Stimulated activated CD4-positive, alpha-beta T cell treated with anti-CD3 and anti-CD28 coated beads, Interleukin-4, amount 100 ng/mL, for 4 hours (primary cell): ENCODE measurements around the gene CD44.
A peak's percentile ranks its signal among the peaks of the same experiment; 100 is the strongest.

ENCODE experiments used
- DNase-seq, 2 experiments: peaks; one replicate each; pipeline ENCODE4 v3.0.0-alpha.2; 2020

The CD44 gene

DNA sequence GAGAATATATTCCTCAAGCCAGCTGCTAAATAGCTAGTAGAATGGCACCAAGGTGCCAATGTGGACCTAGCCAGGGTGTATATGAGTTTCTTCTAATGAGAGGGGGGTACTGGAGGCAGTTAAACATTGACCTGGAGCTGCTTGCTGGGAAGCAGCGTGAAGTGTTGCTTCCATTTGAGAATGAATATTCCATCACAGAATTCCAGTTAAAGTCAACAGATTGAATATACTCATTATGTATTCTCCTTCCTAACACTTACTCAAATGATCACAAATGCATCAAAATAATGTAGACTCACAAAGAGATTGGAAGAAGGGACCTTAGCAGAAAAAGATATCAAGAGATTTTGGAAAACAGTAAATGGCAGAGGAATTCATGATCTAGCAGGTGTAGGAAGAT lies 102.1 kb downstream of the CD44 start:
- no peak for DNase-seq

DNA sequence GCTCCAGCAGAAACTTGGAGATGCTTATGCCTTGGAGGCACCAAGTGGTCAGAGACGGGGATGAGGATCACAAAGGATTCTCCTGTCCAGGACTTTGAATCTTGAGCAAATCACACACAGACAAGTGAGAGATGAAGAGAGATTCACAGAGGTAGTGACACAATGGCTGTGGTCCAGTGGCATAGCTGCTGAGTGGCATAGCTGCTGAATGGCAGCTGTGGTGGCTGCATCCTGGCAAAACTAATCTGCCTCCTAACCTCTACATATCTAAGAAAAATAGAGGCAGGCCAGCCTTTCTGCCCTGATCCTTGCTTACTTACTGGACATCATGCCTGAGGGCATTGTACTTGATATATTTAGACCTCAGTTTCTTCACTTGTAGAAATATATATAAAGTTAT lies 102.6 kb downstream of the CD44 start:
- no peak for DNase-seq

DNA sequence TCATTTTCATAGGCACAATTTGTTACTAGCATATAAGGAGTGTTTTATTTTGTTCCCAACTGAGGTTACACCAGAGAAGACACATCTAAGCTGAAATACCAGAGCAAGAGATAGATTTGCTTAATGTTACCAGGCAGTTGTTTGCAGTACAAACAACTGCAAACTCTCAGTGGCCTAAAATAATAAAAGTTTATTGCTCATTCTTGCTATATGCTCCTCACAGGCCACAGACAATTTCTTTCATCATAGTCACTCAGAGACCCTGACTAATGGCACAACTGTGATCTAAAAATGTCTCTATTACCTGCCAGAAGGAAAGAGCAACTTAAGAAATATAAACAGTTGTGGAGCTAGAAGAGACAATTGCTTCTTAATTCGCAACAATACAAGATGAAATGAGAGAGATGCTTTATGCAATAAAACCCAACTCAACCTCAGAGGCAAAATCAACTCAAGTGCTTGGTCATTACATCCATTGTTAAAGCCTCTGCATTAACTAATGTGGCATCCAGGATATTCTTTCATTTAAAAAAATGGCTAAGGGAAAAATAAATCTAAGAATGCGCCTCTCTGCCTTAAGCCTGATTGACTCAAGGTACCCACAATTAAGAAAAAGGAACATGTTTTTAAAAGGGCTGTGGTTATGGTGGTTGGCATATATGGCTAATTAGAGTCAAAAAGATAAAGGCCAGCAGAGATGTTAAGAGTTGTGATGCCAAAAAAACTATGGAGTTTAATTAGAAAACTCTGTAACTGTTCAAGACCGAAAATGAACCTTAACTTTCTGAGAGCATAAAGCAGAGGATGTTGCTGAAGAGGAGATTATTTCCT lies 103.7 kb downstream of the CD44 start:
- no peak for DNase-seq

DNA sequence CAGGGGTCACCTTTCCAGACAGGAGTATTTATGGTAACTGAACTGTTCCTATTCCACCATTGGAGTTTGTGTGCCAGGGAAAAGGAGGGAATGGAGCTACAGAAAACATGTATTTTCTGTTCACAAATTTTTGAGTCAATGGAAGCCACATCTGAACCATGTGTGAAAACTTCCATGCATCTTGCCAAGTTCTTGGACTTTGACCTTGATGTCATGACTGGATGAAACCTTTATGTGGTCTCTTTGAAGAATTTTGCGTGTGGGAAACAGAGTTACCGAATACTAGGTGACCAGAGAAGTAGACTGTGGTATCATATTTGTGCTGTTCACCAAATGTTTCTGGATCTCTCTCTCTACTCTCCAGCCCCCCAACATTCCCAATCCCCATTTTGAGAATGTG lies 104.8 kb downstream of the CD44 start:
- no peak for DNase-seq

DNA sequence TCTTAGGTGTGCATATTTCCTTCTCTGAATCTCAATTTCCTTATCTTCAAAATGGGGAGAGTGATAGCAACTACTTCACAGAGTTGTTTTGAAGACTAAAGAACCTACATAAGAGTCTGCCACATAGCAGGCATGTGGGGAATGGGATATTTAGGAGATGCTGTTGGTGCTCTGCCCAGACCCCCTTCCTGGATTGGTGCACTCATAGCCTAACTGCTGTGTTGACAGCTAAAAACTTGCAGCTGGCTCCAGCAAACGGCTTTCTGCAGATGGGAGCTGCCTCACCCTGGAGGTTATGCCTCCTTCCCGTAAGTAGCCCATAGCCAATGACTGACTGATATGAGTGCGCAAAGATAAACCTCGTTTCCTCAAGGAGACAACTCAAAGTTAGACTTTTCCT lies 106.1 kb downstream of the CD44 start:
- DNase-seq, result no peak

DNA sequence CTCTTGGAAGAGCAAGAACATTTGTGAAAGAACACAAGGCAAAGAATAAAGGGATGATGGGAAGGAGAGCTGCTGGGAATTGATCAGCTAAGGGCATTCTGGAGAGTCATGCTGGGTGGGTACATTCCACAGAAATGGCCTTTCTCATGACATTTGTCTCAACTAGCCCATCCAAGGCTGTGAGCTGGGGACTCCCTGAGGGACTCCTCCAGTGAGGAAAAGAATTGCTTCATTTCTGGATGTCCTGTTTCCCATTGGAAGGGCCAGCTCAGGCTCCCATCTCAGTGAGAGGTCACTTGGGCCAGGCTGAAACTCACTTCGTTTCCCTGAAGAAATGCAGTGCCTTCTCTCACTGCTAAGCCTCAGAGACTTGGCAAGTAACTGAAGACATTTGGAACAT lies 106.8 kb downstream of the CD44 start:
- no peak for DNase-seq

DNA sequence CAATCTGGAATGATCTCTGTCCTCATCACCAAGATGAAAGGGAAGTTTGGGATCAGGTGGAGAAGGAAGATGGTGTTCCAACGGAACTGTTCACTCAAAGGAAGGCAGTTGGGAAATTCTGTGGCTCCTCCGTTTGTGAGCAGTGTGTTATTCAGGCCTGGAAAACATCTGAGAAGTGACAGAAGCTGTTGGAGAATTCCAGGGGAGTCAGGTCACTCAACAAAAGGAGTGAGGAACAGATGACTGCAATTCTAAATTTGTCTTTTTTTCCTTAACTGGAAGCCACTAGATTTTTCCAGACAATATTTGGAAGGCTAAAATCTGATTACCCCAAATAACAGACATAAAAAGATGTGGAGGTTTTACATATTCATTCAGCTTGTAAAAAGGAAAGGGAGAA lies 107.8 kb downstream of the CD44 start:
- no peak for DNase-seq

DNA sequence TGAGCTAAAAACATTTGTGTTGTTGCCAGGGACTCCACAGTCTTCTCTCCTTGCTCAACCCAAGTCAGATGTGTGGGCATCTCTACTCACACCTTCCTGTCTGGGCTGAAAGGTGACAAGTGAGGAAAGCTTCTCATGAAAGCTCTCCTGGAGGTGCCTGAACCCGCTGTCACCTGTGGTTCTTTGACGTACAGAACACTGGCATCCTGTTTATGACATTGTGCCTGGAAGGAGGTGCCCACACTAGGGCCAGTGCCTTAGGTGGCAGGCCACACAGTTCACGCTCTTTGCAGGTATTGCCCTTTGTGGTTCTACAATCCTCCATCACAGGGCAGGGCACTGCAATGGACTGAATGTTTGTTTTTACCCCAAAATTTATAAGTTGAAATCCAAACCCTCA lies 108.5 kb downstream of the CD44 start:
- DNase-seq, result peak in 1 of 2 experiments; percentile 53

DNA sequence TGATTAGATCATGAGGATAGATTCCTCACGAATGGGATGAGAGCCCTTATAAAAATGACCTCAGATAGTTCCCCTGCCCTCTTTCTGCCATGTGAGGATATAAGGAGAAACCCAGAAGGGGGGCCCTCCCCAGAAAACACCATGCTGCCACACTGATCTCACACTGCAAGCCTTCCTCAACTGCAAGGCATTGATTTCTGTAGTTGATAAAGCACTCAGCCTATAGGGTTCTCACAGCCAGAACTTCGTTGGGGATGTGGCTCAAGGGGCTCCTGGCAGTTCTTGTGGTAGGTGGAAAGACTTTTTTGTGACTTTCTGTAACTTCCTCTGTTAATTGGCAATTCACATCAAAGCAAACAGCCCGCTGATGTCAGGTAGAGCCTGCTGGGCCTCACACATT lies 108.9 kb downstream of the CD44 start:
- no peak for DNase-seq

DNA sequence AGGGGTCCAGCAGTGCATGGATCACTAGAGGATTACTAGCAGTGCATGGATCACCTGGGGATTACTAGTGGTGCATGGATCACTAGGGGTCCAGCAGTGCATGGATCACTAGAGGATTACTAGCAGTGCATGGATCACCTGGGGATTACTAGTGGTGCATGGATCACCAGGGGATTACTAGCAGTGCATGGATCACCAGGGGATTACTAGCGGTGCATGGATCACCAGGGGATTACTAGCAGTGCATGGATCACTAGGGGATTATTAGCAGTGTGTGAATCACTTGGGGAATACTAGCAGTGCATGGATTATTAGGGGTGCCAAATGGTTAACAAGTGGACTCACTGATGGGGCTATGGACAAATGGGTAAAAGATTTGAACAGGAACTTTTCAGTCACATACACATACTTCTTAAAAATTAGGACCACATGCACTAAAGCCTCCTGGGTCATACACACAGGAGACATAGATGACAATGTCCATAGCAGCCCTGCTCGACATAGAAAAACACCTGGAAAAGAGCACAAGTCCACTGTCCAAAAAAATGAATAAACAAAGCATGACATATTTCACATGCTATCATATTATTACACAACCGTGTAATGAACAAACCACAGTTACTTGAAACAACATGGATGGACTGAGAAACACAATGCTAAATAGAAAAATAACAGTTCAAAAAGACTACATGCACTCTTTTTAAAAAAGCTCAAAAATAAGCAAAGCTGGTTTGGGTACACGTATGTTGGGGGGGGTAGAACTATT lies 109.8 kb downstream of the CD44 start:
- DNase-seq, result no peak

DNA sequence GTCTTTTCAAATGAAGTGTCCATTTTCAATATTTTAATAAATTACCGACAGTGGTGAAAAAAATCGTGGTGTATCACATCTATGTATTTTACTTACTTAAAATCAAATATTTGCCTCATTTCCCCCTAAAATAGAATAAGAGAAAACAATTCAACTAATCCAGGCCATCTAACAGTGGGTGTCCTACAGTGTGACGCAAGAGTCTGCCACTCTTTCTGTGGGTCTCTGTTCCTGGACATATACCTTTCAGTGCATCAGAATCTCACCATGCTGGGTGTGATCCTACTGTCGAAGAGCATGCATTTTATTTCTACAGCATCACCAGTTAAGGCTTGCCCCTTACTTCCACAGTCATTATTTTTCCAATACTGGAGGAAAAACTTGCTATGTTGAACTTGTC lies 111.2 kb downstream of the CD44 start:
- DNase-seq, result no peak

DNA sequence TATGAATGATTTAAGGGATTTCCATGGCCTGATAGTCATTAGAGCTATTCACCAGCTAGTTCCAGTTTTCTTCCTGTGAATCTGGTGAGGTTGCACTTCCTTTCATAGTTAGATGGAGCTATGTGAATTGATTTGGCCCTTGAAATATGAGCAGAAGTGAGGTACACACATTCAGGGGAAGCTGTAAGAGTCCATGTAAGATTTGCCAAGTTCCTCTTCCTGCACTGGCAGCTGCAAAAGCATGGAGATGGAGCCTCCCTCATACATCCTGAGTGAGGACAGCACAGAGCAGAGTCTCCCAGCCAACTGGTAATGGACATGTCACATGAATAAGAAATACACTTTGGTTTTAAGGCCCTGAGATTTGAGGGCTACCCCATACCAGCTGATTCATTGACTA lies 111.7 kb downstream of the CD44 start:
- DNase-seq, result no peak

DNA sequence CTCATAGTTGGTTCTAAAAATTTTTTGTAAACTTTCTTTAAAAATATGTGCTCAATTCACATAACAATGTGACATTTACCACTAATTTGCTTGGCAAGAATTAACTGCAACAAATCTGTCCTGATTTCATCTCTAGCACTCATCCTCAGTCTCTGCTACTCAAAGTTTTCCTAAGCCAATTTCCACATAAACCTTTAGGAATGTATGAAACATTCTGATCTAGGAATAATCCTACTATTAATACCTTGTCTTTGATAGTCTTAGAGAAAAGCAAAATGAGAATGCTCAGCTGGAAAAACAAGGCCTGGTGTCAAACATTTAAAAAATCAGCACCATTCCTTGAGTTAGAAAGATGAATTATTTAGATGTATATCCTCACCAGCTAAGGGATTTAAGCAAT lies 114.3 kb downstream of the CD44 start:
- DNase-seq, result no peak

DNA sequence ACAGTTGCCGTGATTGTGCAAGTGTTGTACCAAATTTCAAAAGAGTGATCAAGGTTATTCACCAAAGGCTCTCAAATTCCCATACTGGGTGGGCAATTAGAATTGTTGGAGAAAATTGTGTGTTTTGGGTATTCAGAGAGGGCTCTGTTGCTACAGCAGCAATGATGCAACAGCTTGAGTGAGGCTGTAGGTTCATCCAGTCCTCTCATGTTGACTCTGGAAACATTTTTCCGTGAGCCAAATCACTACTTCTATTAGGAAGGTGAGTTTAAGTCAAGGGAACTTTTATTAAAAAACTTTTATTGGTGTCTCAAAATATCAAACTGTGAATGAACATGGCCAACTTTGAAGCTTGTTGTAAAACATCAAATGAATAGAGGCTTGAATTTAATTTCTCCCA lies 116.5 kb downstream of the CD44 start:
- DNase-seq, result no peak

DNA sequence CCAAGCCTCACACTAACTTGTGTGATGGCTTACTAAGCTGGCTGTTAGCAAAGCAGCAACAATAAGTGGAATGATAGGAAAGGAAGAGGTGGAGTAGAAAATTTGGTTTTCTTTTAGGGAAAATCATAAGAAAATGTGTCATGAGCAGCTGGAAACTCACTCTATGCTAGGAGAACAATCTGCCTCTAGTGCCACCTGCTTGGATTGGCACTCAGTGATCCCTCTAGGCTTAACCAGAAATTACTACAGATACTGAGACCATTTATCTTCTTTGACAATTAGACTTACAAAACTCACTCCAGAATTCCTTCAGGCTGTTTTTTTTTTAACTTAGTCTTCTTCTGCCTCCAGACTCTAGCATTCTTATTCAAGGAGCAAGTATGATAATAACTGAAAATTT lies 117.3 kb downstream of the CD44 start:
- no peak for DNase-seq

DNA sequence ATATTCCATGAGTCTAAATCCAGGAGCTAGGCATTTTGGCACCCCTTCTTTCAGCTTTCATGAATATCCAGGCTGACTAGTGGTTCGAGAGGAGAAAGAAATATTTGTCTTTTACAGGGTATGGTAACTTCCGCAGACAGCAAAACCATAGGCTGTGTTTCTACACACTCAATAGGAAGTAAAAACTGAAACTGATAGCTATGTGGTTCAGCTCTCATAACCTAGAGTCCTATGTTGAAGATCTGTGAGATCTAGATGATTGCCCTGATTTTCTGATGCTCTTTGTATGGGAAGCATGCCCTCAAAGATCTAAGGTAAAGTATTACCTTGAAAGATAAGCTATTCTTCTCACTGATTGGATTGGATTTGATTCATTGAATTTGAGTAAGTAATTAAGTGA lies 118.3 kb downstream of the CD44 start:
- no peak for DNase-seq

DNA sequence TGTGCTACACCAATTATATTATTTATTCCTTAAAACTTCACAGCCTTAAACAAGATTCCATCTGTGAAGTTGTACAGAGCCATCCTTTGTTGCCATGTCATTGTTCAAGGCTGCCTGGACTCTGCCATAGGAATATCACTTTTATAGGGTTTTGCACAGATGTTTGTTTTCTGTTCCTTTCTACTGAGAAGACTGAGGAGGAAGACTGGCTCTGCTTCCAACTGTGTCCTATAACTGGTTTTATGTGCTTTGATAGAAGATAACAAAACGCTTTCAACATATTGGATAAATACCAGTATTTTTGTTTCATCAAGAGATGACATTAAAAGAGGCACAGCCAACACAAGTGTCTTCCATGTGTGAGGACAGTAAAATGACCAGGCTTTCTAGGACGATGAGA lies 120.6 kb downstream of the CD44 start:
- no peak for DNase-seq

DNA sequence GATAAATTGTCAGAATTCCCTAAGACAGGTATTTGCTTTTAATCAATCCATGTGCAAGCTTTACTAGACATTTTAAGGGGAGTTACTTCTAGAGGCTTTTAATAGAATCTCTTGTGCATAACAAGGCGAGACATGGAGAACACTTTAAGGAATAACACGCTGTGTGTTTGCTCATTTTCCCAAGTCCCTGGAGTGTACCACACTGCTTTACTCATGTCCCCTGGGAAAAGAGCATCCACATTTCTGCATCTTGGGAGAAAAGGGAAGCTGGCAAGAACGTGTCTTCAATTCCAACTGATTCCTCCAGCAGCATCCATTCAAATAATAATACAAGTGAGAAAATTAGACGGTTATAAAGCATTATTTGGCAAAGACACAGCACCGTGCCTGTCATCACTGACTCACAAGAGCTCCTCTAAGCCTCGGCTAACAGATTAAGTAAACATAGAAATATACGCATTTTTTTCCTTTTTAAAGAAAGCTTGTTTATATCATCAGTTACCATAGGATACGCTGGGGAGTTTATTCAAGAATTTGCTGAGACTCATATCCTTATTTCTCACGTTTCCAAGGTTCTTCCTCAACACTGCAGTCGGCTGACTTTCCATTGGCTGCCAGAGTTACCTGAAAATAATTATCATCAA lies 121.5 kb downstream of the CD44 start:
- DNase-seq, result no peak

DNA sequence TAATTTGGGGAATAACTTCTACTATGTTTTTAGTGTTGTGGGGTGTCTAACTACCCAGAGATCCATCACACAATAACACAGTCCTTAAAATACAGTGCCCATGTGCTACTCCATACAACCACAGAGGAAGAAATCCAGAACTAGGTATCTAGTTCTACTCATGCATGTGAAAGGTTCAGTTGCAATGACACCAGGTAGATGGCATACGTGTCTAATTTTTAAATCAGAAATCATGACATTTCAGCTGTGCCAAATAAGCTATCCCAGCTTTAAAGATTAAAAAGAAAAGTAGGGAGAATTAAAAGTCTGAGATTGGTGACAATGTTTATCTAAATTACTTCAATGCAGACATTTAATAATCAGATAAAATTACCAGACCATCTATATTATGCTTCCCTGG lies 122.2 kb downstream of the CD44 start:
- no peak for DNase-seq

DNA sequence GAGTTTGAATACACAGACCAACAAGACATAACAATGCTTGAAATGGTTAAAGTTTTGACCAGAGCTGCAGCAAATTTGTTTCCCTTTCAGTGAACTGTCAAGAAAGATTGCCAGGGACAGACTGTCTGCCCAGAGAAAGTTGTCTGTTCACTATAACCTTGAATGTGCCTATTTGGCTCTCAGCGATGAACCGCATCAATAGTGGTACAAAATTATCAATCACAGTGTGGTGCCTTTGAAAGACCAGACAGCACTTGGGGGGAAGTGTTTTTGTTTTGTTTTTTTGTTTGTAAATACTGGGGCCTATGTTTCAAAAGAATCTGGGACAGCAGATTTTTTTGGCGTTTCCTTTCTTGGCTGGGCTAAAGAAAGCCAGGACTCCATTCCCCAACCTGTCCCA lies 123.1 kb downstream of the CD44 start:
- DNase-seq, result no peak

DNA sequence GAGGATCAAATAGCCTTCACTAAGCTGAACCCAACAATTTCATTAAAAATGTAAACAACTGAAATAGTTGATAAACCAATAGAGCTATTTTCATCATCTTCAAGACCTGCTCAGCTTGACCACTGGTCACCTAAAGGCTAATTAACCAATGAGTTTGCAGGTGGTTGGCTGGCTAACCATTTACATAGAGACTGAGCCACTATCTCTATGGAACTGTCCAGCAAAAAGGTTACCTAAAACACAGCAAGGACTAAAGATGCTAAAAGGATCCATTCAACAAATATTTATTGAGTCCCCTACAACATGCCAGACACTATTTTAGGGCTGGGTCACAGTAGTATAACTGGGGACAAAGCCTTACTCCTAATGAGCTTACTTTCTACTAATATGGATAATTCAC lies 123.8 kb downstream of the CD44 start:
- no peak for DNase-seq

DNA sequence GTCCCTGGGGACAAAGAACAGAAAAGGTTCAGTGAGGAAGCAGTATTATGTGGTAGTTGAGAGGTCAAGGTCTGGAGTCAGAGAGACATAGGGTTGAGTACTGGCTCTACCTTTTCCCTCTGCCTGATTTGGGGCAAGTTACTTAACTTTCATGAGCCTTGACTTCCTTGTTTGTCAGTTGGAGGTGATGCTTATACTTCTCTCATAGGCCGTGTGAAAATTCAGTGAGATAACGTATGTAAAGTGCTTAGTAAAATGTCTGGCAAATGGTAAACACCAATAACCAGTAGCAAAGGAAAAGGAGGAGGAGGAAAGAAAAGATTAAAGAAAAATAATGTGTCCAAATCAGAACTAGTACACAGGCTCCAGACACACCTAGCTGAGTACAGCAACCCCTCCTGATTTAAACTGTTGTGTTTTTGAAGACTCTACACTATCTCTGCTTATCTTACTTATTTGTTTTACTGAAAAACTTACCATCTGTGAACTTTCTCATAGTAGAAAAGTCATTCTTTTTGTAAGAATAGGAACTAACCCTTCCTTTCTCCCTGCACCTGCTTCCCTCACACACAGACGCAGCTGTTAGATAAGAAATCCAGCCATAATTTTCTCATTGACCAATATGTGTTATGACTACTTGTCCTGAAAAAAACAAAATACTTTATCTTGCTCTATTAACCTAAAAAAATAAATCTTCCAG lies 126.9 kb downstream of the CD44 start:
- no peak for DNase-seq

DNA sequence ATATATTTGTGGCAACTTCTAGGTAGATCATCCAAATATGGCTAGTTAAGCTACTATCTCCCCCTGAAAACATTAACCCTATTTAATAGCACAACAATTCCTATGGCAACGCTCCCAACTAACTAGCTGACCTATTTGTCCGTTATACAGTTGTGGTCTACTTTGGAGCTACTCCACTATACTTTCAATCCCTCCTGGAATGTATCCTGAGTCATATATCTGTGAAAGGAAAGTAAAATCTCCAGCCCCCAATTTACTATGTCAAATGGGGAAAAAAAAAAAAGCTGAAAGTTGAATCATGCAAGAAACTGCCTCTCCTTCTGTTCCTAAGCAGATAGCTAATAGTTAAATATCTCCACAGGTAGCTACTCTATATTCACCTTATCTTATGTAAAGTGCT lies 128.5 kb downstream of the CD44 start:
- no peak for DNase-seq

DNA sequence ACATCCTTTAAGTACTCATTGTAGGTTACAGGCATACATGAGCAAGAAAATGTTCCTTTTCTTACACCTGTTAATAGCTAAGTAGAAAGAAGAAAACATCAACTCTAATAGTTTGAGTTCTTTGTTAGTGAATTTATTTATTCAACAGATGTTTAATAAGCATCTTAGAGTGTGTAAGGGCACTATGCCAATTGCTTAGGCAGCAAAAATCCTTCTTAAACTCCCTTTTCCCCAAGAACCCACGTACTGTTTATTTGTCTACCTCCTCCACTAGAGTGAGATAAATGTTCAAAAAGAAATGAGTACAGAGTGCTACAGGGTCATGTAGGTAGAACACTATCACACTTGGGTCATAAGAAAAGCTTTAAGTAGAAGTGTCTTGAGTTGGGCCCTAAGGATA lies 131.4 kb downstream of the CD44 start:
- DNase-seq, result no peak
